A549 (cell line): ENCODE measurements around the gene MST1.

Experiments used
- CHD2 ChIP-seq: fragments of 150-350 bp; IDR thresholded peaks from 2 replicates; pipeline ENCODE4 v1.6.1; 2014; ENCODE audit warnings: low read length; ENCODE audit not compliant: partially characterized antibody
- CTCF ChIP-seq: fragments of >200 bp; sonication (Bioruptor Twin); formaldehyde crosslinking; IDR thresholded peaks from 3 replicates; pipeline ENCODE4 v1.5.1; 2016
- EP300 ChIP-seq, 2 experiments: fragments of >200 bp; sonication (Bioruptor Twin); formaldehyde crosslinking; IDR thresholded peaks; 2 replicates in 1 of 2; 3 replicates in 1 of 2; pipeline ENCODE4 v1.6.1; 2016 to 2017
- ESRRA ChIP-seq: fragments of 150-350 bp; IDR thresholded peaks from 2 replicates; pipeline ENCODE4 v1.6.1; 2014; ENCODE audit warnings: mild to moderate bottlenecking, low read length, borderline replicate concordance
- MYC ChIP-seq: IDR thresholded peaks from 2 replicates; pipeline ENCODE4 v1.6.1; 2012; ENCODE audit warnings: mild to moderate bottlenecking, inconsistent platforms, low read length, improper control_type of control experiment, borderline replicate concordance
- POLR2A ChIP-seq: IDR thresholded peaks from 2 replicates; pipeline ENCODE4 v1.6.1; 2012; ENCODE audit warnings: mild to moderate bottlenecking, low read length
- POLR2AphosphoS2 ChIP-seq: conservative IDR thresholded peaks from 2 replicates; pipeline ENCODE4 v1.6.1; 2012; ENCODE audit warnings: low read length, improper control_type of control experiment, inconsistent platforms
- RCOR1 ChIP-seq: fragments of 150-350 bp; IDR thresholded peaks from 2 replicates; pipeline ENCODE4 v1.6.1; 2014; ENCODE audit warnings: antibody characterized with exemption, low read length, low read depth
- SREBF2 ChIP-seq: fragments of 450-650 bp; IDR thresholded peaks from 2 replicates; pipeline ENCODE4 v1.6.1; 2014; ENCODE audit warnings: mild to moderate bottlenecking, moderate library complexity

GRCh38 chr3:49732597-49732996 is 43.3 kb upstream of the MST1 start:
- TF ChIP-seq ESRRA (no peak), CTCF (no peak), MYC (no peak), SREBF2 (no peak), RCOR1 (no peak), CHD2 (no peak), POLR2AphosphoS2 (no peak), POLR2A (no peak), EP300 (IDR thresholded peaks at IDR 0.05) (no peak)
